Measurements from ENCODE around the gene MGRN1. TPM values are rescaled to one million over a fixed set of nuclear protein-coding genes. Genes with fewer than 3 reads are reported as not detected.

The MGRN1 gene
- total RNA-seq, 1 experiment from 2014 or later: 54.6 TPM

DNA sequence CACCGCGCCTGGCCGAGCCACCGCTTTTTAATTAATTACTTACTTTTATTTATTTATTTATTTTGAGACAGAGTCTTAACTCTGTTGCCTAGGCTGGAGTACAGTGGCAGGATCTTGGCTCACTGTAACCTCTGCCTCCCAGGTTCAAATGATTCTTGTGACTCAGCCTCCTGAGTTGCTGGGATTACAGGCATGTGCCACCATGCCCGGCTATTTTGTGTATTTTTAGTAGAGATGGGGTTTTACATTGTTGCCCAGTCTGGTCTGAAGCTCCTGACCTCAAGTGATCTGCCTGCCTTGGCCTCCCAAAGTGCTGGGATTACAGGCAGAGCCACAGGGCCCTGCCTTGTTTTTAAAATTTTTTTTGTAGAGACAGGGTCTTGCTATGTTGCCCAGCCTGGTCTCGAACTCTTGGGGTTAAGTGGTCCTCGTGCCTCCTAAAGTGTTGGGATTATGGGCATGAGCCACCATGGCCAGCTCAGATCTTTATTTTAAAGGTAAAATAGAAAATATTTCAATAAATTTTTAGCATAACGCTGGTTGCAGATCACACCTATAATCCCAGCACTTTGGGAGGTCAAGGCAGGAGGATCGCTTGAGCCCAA is 50.4 kb downstream of the MGRN1 start:
- BruUV-seq (replicated peaks): no TSS peak

DNA sequence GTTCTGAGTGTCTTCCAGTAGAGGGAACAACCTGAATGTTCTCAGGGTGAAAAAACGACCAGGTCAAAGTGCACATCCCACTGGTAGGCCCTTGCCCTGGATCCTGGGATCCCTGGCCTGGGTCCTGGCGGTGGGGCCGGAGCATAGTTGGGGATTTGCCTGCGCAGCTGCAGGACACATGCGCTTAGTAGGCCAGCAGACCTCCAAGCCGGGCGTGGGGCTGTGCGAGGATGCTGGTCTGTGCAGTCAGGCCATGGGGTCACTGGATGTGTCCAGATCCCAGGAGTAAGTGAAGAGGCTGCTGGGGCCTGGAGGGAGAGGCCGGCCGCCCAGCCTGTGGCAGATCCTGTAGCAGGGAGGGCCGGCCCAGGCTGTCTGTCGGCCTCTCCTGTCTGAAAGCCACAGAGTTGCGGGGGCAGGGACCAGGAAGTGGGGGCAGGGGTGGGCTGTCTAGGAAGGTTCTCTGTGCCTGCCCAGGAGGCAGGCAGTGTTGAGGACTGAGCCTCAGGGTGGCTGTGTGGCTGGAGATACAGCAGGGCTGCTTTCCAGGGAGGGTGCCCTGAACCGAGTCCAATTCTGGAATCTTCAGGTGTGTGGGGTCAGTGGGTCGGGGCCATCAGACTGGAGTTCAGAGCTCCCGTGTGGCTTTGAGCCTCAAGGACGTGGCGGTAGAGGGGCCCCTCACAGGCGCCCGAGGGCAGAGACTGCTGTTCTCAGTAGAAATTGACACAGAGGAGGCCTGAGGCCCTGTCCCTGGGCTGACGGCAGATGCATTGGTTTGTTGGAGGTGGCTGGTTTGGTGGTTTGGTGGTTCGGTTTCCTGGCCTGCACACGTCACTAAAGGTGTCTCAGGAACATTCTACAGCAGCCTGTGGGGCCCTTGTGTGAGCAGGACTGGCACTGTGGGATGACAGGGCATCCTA is 51.5 kb downstream of the MGRN1 start:
- Histone ChIP-seq H3K9me3 (ENCODE audit: low read depth, low read length, poor library complexity, severe bottlenecking) (no peaks in the 10 kb centered on the region), H3K27ac (ENCODE audit: low read depth, low read length, poor library complexity, severe bottlenecking) (no peak overlapping the region), H3K4me3 (ENCODE audit: low read depth, low read length, poor library complexity, severe bottlenecking) (no peak overlapping the region), H3K27me3 (replicated peaks; ENCODE audit: insufficient read depth, low read depth, low read length, poor library complexity) (no peaks in the 10 kb centered on the region), H3K36me3 (ENCODE audit: insufficient read depth, low read length, poor library complexity, severe bottlenecking) (peaks cover 3% of the 10 kb centered on the region), H3K4me1 (ENCODE audit: insufficient read depth, low read length, poor library complexity, severe bottlenecking) (peaks cover 7% of the 10 kb centered on the region)
- no peak for DNase-seq (ENCODE audit: low spot score)
- no TSS peak for BruUV-seq (replicated peaks)
- ChIA-PET CTCF (no interaction called here), POLR2A (ENCODE audit: low non-redundant PET) (no interaction called here)
- intact Hi-C loops (cut with micrococcal nuclease; ENCODE audit: unreplicated experiment): no loop called here
- TF ChIP-seq, protein P1, sequence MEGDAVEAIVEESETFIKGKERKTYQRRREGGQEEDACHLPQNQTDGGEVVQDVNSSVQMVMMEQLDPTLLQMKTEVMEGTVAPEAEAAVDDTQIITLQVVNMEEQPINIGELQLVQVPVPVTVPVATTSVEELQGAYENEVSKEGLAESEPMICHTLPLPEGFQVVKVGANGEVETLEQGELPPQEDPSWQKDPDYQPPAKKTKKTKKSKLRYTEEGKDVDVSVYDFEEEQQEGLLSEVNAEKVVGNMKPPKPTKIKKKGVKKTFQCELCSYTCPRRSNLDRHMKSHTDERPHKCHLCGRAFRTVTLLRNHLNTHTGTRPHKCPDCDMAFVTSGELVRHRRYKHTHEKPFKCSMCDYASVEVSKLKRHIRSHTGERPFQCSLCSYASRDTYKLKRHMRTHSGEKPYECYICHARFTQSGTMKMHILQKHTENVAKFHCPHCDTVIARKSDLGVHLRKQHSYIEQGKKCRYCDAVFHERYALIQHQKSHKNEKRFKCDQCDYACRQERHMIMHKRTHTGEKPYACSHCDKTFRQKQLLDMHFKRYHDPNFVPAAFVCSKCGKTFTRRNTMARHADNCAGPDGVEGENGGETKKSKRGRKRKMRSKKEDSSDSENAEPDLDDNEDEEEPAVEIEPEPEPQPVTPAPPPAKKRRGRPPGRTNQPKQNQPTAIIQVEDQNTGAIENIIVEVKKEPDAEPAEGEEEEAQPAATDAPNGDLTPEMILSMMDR (conservative IDR thresholded peaks at IDR 0.05; ENCODE audit: low read depth, low read length): no peak
- no peak for TF ChIP-seq EZH2 (IDR thresholded peaks at IDR 0.05; ENCODE audit: borderline replicate concordance, low read depth, low read length, poor library complexity, severe bottlenecking)

More for the DNA sequence above, 50.4 kb downstream of the MGRN1 start:
- Histone ChIP-seq H3K27me3 (replicated peaks; ENCODE audit: insufficient read depth, low read depth, low read length, poor library complexity) (no peaks in the 10 kb centered on the region), H3K4me1 (ENCODE audit: insufficient read depth, low read length, poor library complexity, severe bottlenecking) (peaks cover 6% of the 10 kb centered on the region), H3K27ac (ENCODE audit: low read depth, low read length, poor library complexity, severe bottlenecking) (no peak overlapping the region), H3K9me3 (ENCODE audit: low read depth, low read length, poor library complexity, severe bottlenecking) (no peaks in the 10 kb centered on the region), H3K4me3 (ENCODE audit: low read depth, low read length, poor library complexity, severe bottlenecking) (no peak overlapping the region), H3K36me3 (ENCODE audit: insufficient read depth, low read length, poor library complexity, severe bottlenecking) (peaks cover 3% of the 10 kb centered on the region)
- ChIA-PET POLR2A (ENCODE audit: low non-redundant PET) (no interaction called here), CTCF (no interaction called here)
- intact Hi-C loops (cut with micrococcal nuclease; ENCODE audit: unreplicated experiment): no loop called here
- DNase-seq (ENCODE audit: low spot score): no peak
- no peak for TF ChIP-seq EZH2 (IDR thresholded peaks at IDR 0.05; ENCODE audit: borderline replicate concordance, low read depth, low read length, poor library complexity, severe bottlenecking)
- TF ChIP-seq, protein P1 (conservative IDR thresholded peaks at IDR 0.05; ENCODE audit: low read depth, low read length): no peak

DNA sequence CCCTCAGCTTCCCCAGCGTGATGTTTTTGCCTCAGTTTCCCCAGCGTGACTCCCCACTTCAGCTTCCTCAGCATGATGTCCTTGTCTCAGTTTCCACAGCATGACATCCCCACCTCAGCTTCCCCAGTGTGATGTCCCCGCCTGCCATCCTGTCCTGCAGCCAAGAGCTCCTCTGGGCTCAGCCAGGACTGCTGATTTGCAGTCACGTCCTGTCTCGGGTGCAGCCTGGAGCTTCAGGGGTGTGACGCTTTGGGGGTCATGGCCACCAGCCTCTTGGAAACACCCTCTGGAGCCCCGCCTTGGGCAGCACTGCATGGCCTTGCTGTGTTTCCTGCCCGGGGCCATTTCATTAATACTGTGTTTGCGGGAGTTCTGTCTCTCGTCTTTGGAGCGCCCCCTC is 52.2 kb downstream of the MGRN1 start:
- Histone ChIP-seq H3K4me3 (ENCODE audit: low read depth, low read length, poor library complexity, severe bottlenecking) (no peak overlapping the region), H3K36me3 (ENCODE audit: insufficient read depth, low read length, poor library complexity, severe bottlenecking) (no peaks in the 10 kb centered on the region), H3K9me3 (ENCODE audit: low read depth, low read length, poor library complexity, severe bottlenecking) (no peaks in the 10 kb centered on the region), H3K4me1 (ENCODE audit: insufficient read depth, low read length, poor library complexity, severe bottlenecking) (peaks cover 7% of the 10 kb centered on the region), H3K27me3 (replicated peaks; ENCODE audit: insufficient read depth, low read depth, low read length, poor library complexity) (no peaks in the 10 kb centered on the region), H3K27ac (ENCODE audit: low read depth, low read length, poor library complexity, severe bottlenecking) (no peak overlapping the region)
- no peak for TF ChIP-seq EZH2 (IDR thresholded peaks at IDR 0.05; ENCODE audit: borderline replicate concordance, low read depth, low read length, poor library complexity, severe bottlenecking)
- TF ChIP-seq, protein P1 (conservative IDR thresholded peaks at IDR 0.05; ENCODE audit: low read depth, low read length): no peak
- intact Hi-C loops (cut with micrococcal nuclease; ENCODE audit: unreplicated experiment): no loop called here
- DNase-seq (ENCODE audit: low spot score): no peak
- POLR2A ChIA-PET (ENCODE audit: low non-redundant PET): no interaction called here
- CTCF ChIA-PET: no interaction called here
- BruUV-seq (replicated peaks): no TSS peak
